ENCODE measurements around the gene HSPG2.

DNA sequence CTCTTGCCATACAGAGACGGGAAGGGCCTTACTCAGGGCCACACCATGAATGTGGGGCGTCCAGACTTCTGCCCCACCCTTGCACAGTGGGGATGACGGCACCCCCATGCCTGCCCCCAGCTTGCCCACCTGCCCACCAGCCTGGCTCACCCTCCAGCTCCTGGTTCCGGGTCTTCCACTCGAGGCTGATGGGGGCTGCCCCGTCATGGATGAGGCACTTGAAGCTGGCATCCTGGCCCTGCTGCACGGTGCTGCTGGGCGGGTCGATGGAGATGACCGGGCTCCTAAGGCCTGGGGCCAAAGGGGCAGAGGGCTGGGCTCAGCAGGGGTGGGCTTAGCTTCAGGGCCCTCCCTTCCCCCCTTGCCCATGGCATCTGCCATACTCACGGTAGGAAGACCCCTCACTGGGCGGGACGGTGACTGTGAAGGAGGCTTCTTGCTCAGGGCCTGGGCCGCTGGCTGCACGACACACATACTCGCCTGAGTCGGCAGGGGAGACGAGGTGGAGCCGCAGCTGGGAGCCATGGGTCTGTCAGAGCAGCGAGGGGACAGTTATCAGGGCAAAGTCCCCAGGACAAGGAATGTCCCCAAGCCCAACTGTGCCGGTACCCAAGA, 95.2 kb downstream of the HSPG2 start:
- TF ChIP-seq CBX8 (IDR thresholded peaks at IDR 0.05; ENCODE audit: borderline replicate concordance, low read depth, low read length) (no peak), NRF1 (IDR thresholded peaks at IDR 0.05; ENCODE audit: low read depth, low read length) (no peak), ZNF274 (IDR thresholded peaks at IDR 0.05; ENCODE audit: borderline replicate concordance, extremely low read depth, low read length) (no peak), JUN (IDR thresholded peaks at IDR 0.05; ENCODE audit: low read depth, low read length) (no peak), CEBPB (IDR thresholded peaks at IDR 0.05; ENCODE audit: low read depth, low read length) (no peak), KDM1A (IDR thresholded peaks at IDR 0.05; ENCODE audit: borderline replicate concordance, low read length) (no peak)
- TF ChIP-seq, protein P1, sequence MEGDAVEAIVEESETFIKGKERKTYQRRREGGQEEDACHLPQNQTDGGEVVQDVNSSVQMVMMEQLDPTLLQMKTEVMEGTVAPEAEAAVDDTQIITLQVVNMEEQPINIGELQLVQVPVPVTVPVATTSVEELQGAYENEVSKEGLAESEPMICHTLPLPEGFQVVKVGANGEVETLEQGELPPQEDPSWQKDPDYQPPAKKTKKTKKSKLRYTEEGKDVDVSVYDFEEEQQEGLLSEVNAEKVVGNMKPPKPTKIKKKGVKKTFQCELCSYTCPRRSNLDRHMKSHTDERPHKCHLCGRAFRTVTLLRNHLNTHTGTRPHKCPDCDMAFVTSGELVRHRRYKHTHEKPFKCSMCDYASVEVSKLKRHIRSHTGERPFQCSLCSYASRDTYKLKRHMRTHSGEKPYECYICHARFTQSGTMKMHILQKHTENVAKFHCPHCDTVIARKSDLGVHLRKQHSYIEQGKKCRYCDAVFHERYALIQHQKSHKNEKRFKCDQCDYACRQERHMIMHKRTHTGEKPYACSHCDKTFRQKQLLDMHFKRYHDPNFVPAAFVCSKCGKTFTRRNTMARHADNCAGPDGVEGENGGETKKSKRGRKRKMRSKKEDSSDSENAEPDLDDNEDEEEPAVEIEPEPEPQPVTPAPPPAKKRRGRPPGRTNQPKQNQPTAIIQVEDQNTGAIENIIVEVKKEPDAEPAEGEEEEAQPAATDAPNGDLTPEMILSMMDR (IDR thresholded peaks at IDR 0.05; ENCODE audit: control extremely low read depth in 1 of 3, insufficient read depth in 1 of 3, low read depth in 1 of 3, low read length in 3 of 3), result no peak
